LNCAP (cell line): ENCODE results near the gene KIF6.

Experiments used
- TF ChIP-seq, protein P1 (sequence below): fragments of 450-650 bp; IDR thresholded peaks from 2 replicates; pipeline ENCODE4 v1.5.1; 2017; ENCODE audit warnings: mild to moderate bottlenecking

Gene KIF6

GRCh38 chr6:39496915-39497314, 228.3 kb downstream of the KIF6 start:
- TF ChIP-seq, protein P1, sequence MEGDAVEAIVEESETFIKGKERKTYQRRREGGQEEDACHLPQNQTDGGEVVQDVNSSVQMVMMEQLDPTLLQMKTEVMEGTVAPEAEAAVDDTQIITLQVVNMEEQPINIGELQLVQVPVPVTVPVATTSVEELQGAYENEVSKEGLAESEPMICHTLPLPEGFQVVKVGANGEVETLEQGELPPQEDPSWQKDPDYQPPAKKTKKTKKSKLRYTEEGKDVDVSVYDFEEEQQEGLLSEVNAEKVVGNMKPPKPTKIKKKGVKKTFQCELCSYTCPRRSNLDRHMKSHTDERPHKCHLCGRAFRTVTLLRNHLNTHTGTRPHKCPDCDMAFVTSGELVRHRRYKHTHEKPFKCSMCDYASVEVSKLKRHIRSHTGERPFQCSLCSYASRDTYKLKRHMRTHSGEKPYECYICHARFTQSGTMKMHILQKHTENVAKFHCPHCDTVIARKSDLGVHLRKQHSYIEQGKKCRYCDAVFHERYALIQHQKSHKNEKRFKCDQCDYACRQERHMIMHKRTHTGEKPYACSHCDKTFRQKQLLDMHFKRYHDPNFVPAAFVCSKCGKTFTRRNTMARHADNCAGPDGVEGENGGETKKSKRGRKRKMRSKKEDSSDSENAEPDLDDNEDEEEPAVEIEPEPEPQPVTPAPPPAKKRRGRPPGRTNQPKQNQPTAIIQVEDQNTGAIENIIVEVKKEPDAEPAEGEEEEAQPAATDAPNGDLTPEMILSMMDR, result no peak

- TF ChIP-seq, protein P1, result no peak
Measured at GRCh38 chr6:39496456-39496855, 228.8 kb downstream of the KIF6 start.

DNA sequence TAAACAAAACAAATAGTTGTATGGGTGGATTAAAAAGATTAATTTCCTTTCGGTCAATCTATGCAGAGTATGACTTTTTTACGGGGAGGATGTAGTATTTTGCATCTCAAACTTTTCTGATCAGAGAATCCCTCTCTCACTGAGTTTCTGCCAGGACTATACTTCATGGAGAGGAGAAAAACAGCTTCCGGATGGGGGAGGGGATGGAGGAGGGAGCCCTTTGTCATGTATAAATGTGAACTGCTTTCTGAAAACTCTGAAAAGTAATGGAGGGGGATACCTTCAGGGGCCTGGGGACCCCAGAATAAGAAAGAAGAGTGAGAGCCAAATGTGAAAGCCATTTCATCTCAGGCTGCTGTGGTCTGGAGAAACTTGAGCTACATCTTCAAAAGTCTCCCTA, 229.6 kb downstream of the KIF6 start:
- TF ChIP-seq, protein P1, result no peak

DNA sequence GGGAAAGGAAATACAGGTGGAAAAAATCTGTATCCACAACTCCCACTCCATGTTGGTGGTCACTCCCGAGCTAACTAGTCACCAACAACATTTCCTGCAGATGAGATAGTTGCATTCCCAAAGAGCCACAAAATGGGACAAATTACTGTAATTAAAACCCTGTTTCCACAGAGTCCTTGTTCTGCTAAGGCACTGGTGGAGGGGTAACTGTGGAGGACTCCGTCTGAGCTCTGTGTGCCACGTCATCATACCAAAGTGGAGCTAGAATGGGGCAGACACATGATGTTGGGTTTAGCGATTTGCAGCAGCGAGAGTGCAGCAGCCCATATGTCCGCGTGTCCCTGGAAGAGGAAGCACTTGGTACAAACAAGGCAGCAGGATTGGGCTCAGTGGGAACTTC, 230.2 kb downstream of the KIF6 start:
- TF ChIP-seq, protein P1, result no peak

GRCh38 chr6:39493777-39494176, 231.4 kb downstream of the KIF6 start:
- TF ChIP-seq, protein P1, result no peak

DNA sequence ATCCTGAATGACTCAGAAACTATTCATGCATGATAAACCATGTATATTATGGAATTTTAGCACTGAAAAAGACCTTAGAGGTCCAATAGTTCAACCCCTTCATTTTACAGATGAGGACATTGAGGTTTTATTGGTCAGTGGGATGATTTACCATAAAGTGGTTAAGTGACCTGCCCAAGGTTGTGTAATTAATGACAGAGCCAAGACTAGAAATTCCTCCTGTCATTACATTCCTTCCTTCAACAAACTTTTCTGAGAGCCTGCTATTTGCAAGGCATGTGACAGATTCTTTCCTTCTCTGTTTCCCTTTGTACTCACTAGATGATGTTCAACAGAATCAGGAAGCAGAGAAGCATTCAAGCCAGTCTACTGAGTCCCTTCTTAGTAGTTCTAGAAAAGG, 232.0 kb downstream of the KIF6 start:
- TF ChIP-seq, protein P1, result no peak

DNA sequence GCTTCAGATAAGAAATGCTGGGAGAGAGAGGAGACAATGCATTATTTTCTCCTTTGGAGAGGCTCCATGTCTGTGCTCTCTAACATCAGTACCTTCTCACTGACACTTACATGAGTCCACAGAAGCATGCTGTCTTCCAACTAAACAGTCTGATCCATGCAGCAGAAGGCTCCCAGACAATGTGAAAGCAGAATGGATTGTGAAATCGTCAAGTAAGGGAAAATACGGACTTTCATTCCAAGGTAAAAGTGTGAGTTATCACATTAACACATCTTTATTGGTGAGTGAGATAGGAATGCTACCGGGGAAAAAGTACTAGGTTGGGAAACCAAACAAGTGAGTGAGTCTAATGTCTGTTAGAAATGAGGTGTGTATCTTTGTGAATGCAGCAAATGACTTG, 235.1 kb downstream of the KIF6 start:
- TF ChIP-seq, protein P1, result no peak

- TF ChIP-seq, protein P1, result no peak
Measured at GRCh38 chr6:39488255-39488879, 236.8 kb downstream of the KIF6 start.
